ENCODE measurements around the gene AP1B1. TPM values are rescaled to one million over a fixed set of nuclear protein-coding genes. Genes with fewer than 3 reads are reported as not detected.
A peak's percentile ranks its signal among the peaks of the same experiment; 100 is the strongest.

The AP1B1 gene
- total RNA-seq, 1 donor, result 65.6 TPM

GRCh38 chr22:29314537-29315285 is 73.7 kb downstream of the AP1B1 start:
- no peak for TF ChIP-seq CTCF (IDR thresholded peaks at IDR 0.05; ENCODE audit: insufficient read depth, low read depth, low read length)
- no peak overlapping the region for H3K4me3 ChIP-seq (ENCODE audit: low read depth, low read length)
- no peak for DNase-seq (ENCODE audit: low read depth)

- H3K4me3 ChIP-seq (ENCODE audit: low read depth, low read length), result no peak overlapping the region
- no peak for TF ChIP-seq CTCF (IDR thresholded peaks at IDR 0.05; ENCODE audit: insufficient read depth, low read depth, low read length)
- no peak for DNase-seq (ENCODE audit: low read depth)
Measured at GRCh38 chr22:29313576-29314466, 74.5 kb downstream of the AP1B1 start.

- no peak overlapping the region for H3K4me3 ChIP-seq (ENCODE audit: low read depth, low read length)
- peak; percentile 22 for DNase-seq (ENCODE audit: low read depth)
- peak; percentile 63 for TF ChIP-seq CTCF (IDR thresholded peaks at IDR 0.05; ENCODE audit: insufficient read depth, low read depth, low read length)
Measured at GRCh38 chr22:29313126-29313575, 75.2 kb downstream of the AP1B1 start.

GRCh38 chr22:29312218-29313125 is 75.9 kb downstream of the AP1B1 start:
- no peak for TF ChIP-seq CTCF (IDR thresholded peaks at IDR 0.05; ENCODE audit: insufficient read depth, low read depth, low read length)
- no peak overlapping the region for H3K4me3 ChIP-seq (ENCODE audit: low read depth, low read length)
- DNase-seq (ENCODE audit: low read depth), result no peak

GRCh38 chr22:29311464-29312217 is 76.7 kb downstream of the AP1B1 start:
- no peak for DNase-seq (ENCODE audit: low read depth)
- no peak for TF ChIP-seq CTCF (IDR thresholded peaks at IDR 0.05; ENCODE audit: insufficient read depth, low read depth, low read length)
- no peak overlapping the region for H3K4me3 ChIP-seq (ENCODE audit: low read depth, low read length)
